GM19238 (cell line): ENCODE data around the gene ADAMTSL1.
"Not testable (repeated sequence)": the region's sequence is repeated elsewhere in the genome, so short reads cannot be mapped to it uniquely, and the experiment has no call there.

ENCODE experiments used
- DNase-seq: peaks from one replicate; pipeline ENCODE4 v3.0.0; 2011; ENCODE audit warnings: low spot score; ENCODE audit not compliant: insufficient read length

The ADAMTSL1 gene

DNA sequence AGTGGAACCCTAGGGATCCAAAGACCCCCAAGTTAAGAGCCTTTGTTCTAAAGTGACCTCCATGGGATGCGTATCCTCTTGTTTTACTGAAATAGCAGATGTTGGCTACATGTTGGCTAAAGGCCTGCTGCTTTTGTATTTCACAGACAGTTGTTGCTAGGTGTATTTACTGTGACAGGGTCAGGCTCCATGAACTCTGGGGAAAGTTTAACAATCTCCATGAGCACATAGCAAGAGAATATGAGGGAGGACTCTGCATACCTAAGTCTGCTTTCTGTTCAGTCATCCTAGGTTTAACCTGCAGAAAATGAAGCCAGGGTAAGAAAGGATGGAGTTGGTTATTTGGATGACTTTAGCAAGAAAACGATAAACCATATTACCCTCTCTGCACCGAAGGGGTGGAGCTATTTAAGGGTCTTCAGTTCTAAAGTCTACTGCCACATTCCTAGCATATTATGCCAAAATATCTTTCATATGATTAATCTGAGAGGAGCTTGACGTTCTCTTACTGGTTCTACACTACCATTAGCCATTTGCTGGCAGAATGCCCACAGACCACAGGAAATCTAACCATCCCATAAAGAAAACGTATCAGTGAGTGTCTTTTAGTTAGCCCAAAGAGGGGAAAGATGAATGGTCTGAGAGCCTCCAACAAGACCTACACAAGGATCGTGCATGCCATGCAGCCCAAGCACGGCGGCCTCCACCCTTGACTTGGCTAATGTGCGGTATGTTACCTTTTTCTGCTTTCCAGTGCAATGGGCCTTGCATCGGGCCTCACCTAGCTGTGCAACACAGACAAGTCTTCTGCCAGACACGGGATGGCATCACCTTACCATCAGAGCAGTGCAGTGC lies 431.3 kb downstream of the ADAMTSL1 start:
- DNase-seq: no peak

DNA sequence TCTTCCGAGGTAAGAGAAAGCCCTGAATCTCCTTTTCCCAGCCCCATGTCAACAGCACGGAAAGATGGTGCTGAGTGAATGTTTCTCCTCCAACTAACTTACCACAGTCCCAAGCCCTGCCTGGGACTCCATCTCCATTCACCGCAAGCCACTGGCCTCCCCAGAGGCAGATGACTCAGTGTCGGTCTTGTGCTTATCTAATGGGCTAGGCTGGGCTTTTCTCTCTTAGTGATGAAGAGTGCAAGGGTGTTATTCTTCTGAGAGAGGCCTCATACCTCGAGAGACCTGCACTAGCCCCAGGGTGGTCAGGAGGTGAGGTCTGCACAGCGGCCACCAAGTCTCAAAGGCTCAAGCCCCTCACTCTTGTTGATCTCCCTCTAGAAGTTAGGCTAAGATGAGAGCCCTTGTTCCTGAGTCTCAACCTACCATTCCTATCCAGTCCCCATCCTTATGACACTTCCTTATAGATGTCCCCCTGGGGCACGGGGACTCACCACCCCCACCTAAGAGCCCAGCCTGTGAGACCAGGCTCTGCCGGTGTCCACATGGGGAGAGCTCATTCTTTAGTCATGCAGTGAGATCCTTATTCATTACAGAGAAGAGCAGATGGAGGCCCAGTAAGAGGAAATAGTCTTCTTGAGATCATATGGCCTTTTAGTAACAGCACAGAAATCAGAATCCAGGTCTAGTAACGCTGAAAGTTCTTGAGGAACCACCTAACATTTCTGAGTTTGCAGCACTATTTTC lies 432.1 kb downstream of the ADAMTSL1 start:
- DNase-seq: no peak

DNA sequence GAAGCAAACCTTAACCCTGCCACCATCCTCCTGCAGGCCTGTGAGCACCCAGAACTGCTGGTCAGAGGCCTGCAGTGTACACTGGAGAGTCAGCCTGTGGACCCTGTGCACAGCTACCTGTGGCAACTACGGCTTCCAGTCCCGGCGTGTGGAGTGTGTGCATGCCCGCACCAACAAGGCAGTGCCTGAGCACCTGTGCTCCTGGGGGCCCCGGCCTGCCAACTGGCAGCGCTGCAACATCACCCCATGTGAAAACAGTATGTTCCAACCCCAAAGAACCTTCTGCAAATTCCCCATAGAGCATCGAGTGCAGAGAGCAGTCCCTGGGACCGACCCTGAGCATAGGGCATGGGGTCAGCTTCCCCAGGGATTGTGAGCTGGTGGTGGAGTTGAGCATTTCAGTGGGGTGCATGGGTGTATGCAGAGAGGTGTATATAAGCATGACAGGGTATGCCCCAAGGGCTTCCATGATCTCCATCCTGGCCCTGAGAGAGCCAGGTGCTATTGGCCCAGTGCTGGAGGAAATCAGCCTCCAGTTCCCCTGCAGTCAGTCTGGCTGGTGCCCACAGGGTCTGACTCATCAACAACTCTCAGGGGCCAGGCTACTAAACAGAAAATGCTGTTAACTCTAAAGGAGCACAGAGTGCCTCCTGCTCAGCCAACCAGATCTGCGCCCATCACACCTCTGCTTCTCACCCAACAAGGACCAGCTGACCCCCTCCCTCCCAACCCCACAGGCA lies 432.9 kb downstream of the ADAMTSL1 start:
- no peak for DNase-seq

DNA sequence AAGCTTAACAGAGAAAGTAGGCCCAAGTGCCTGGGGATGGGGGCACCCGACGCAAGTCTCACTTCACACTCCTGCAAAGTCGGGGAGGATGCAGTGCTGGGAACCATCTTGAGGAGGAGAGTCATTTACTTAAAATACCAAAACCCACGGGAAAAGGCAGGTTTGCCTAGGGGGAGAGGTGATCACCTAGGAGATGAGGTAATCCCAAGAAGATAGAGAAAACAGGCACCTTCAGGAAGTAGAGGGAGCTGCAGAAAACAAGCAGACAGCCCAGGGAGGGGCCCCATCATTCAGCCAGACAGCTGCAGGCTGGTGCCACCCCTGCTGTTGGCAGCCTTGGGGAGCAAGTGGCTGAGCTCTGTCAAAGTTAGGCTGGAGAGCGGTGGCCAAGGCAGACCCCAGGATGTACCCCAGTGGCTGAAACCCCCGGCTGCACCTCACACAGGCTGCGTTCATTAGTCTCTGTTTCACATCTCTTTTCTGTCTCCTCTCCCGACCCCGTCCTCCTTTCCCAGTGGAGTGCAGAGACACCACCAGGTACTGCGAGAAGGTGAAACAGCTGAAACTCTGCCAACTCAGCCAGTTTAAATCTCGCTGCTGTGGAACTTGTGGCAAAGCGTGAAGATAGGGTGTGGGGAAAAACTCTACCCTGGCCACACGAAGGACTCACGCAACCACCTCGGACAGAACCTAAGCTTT lies 434.1 kb downstream of the ADAMTSL1 start:
- DNase-seq: no peak

DNA sequence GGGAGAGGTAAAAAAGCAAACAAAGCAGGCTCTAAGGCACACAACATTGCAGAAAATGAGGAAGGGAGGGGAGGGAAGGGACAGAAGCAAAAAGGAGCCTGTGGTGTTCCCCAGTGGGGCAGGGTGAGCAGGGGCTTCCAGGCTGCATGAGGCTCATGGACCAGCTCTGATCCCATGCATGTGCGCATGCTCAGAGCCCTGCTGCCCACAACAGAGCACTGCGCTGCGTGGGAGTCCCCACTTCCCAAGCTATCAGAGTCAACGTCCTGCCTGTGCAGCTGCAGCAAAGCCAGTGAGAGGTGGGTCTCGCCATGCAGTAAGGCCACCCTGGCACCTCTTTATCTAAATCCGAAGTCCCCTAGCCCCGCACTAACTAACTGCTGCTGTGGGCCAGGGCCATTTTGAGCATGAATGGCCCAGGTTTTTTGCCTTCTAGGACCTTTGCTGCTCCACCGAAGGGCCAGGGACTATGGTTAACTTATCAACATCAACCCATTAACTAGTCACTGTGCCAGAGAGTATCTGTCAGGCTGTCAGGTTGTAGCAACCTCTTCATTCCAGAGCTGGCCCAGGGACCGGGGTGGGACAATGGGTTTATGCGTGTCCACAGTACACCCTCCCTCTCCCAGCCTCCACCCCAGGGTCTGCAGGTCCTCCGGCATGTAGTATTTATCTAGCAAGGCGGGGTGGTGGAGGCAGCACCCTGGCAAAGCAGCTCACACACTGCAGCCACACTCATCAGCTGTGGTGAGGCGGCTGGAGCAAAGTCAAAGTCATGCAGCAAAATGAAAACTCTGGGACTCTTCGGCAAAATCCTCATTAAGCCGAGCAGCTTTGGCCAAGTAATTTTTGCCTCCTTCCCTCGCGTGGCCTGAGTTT lies 435.4 kb downstream of the ADAMTSL1 start:
- no peak for DNase-seq

DNA sequence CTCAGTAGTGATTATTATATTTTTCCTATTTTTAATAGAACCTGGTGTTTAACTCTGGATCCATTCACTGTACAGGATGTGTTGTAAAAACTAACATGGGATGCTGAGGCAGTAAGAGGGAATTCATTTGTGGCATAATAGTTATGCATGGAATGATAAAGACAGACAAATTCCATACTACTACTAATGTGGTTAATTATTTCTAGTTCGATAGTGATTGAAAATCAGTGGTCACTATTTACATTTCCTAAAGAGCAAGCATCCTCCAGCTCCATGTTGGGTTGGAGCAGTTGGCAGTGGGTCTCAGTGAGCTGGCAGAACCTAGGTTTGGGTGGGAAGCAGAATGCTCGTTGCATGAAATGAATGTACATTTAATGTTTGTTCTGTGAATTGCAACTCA lies 436.5 kb downstream of the ADAMTSL1 start:
- no peak for DNase-seq

DNA sequence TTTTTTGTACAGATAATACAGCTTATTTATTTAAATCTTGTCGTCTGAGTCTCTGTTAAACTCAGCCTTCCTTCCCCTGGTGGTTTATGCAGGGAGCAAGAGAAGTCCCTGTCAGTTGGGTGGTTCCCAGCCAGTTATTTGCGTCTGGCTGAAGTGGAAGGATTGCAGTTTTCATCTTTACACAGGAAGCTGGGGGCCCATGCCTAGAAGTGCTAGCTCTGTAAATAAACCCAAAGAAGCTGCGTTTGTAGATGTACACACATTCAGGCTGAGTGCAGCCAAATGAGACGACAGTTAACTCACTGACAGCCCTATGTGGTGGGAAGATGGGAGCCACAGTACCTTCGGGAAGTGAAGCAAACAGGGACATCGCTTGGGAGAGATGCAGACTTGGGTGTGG lies 437.0 kb downstream of the ADAMTSL1 start:
- no peak for DNase-seq

DNA sequence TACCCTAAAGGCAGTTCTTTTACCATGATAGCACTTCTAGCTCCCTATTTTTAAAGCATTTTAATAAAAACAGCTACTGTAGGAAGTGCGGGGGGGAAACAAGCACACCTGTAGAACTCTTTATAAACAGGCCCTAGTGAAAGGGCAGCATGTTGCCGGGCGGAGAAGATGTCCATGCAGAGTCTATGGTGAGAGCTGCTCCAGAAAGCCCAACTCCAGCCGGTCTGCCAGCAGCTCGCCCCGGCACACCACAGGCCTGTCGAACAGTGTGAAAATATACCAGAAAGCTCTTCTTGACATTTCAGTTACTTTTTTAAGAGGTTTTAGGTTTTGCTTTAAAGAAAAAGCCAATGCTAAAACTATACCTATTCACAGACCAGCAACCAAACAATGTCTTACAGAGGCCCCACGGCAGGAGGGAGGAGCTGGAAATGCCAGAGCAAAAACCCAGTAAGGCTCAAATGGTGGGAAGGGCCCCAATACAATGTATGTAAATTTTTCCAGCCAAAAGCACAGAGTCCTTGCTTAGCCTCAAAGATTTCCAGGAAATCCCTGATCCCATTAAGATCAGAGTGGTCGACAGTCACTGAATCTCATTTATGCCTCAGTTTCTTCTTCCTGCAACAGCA lies 437.9 kb downstream of the ADAMTSL1 start:
- no peak for DNase-seq

DNA sequence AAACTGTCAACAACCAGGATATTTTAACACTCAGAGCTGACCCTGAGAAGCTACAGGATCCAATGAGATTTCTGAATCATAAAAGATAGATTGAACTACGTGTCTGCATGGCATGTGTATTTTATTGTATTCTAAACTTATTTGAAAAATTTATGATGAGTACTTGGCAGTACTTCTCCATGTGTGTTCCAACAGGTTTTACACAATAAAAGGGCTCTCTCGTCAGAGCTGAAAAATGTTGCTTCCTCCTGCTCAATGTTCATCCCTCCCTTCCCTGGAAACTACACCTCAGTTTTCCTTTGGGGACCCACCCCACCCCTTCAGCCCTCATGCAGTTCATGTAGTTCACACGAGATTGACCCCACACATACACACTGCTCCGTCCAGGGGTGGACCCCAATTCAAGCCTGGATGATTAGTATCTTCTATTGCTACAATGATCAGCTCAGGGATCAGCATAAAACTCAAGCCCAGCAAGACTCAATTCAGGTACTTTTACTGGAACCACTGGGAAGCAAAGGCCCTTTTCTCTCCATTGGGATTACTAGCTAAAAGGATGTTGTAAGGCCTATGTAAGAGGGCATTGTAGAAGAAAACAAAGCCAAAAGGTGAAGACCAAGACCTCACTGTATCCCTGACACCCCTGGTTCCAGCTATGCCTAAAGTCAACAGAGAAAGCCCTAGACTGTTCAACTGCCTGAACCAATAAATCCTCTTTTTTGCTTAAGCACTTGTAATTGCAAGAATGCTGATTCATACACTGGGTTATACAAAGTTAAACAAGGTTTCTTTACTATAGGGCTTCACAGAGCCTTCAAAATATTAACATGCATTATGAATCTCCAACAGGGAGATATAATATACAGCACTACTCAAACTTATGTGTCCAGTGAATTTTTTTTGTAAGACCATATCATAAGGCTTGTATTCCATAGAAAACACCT lies 446.5 kb downstream of the ADAMTSL1 start:
- DNase-seq: no peak

DNA sequence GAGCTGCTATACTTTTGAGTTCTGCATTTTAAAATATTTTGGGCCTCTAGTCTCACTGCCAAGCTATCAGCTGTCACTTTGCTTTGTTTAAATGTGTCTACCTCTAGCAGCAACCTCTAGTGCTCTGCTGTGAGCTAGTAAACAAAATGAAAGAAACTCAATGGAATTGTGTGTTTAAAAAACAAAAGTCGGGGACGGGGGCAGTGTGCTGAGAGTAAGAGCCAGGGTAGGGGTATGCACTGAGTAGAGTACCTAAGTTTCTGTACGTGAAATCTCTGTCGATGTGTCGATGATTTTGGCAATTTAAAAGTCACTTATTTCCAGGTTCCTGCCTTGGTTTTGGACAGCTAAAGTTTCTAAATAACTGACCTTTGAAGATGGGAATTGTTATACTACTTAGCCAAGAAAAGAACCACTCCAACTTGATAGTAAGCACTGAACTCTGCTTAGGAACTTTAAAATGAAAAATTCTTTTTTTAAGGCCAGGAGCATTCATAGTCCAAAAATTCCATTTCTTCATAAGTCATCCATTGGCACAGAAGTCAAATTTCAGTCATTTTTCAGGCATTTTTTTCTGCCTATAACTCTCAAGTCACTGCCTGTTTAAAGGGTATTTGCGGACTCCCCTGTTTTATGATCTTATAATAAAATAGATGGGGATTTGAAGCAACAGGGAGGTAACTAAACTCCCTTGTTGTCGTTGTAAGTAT lies 447.6 kb downstream of the ADAMTSL1 start:
- no peak for DNase-seq

DNA sequence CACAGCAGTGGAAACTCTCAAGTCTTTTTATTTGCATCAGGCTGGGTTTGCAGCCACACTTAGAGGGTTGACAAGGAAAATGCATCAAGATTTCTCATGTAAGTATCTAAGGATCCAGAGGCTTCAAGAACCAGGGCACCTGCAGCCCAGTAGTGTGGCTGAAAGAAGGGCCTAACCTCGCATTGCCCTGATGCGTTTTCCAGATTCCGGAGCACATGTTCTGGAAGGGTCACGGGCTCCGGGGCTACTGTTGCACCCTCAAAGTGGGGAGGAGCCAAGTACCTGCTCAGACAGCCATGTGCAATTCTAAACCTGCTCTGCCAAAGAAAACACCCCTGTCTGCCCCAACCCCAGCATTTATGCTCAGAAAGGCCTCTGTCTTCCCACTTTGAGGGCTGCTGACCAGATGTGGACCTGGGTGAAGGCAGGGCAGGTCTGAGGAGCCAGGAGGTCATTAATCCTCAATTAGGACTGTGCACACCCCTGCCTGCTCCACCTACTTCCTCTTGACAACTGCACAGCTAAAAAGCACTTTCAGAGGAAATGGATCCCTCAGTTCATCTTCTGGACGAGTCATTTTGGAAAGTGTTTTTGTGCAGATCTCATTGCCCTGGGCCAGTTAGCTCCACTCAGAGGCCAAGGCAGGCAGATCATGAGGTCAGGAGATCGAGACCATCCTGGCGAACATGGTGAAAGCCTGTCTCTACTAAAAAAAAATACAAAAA lies 448.4 kb downstream of the ADAMTSL1 start:
- DNase-seq: no peak

DNA sequence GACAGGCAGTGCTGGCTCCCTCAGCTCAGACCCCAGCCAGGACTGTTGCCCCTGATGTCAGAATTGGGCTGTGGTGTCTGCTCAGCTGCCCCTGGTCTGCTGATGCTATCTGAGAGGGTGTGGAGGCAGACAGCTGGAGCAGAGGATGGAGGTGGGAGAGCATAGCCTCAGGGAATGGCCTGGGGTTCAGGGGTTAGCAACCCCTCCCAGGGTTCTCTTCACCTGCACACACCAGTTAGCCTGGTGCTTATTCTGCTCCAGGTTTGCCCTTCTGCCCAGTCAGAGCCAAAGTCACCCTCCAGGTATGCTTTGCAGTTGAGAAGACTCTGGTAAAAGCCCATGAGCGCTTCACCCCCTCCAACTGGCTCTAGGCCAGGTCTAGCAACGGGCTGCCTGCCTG lies 449.2 kb downstream of the ADAMTSL1 start:
- no peak for DNase-seq

DNA sequence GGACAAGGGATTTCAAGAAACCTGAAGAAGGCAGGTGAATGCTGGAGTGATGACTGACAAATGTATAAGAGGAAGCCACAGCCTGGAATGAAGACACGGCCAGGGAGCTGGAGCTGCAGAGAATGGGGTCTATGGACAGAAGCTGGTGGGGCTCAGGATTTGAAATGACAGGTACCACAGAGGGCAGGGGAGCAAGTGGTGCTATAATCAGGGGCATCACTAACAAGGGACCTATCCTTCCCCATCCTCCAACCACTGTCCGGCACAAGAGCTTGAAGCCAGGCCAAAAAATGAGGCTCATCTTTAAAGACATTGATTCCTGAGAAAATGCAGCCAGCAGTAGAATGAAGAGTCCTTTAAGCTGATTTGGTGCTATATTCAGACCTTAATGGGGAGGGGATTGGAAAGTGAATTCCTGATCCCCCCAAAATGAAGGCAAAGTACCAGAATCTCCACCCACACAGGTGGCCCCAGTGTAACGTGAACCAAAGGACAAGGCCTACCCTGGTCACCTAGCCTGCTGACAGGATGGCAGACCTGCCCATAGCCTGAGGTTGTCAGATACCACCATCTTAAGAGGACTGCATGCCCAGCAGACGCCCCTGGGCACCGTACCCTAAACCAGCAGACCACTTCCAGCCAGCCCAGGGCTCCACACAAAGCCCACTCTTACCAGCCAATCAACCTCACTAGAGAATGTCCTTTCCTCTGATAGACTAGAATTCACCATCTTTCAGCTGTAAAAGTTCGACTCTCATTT lies 449.9 kb downstream of the ADAMTSL1 start:
- no peak for DNase-seq

DNA sequence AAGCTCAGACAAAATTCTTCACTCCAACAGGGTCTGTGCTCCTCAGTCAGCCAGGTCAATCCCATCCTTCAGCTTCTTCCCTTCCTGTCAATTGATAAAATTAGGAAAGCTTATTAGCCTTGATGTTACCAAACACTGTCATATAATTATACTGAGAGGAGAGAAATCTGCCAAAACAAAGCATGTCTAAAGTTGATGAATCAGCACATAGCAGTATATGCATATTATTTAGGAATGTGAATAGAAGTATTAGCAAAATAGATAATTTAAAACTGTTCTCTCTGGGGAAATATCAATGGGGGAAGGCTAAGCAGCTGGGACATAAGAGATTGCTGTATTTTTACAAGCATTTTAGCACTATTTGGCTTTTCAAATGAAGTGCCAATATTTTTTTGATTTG lies 451.9 kb downstream of the ADAMTSL1 start:
- DNase-seq: no peak

DNA sequence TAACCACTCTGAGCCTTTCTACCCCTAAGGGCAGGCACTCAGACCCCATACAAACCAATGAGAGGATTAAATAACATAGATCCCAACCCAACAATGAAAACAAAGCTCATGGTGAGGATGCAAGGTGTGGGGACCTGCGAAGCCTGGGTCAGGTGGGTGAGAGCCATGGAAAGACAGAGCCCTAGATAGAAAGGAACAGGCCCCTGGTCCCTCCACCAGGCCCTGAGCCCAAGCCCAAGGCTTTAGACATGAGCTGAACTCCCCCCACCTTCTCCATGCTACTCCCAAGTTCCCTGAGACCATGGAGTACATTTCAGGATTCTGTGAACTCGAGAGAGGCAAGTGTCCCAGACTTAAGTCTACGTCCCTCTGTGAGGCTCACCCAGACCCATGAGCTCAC lies 452.6 kb downstream of the ADAMTSL1 start:
- DNase-seq: no peak

DNA sequence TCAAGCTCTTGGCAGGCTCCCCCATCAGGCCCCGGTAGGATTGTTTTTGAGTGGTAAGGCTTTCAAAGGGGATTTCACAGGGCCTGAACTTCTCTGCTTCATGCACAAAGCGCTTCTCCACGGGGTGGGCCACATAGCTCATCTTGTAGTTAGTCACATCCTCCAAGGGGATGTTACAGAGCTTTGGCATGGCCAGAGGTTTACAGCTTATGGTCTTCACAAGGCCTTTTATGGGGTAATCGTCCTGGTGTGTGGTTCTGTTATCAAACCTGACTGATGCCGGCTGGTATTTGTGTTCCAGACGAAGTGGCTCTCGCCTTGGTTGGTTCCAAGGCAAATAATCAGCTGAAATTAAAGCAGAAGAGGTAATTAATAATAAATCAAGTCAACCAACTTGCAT lies 454.8 kb downstream of the ADAMTSL1 start:
- no peak for DNase-seq

DNA sequence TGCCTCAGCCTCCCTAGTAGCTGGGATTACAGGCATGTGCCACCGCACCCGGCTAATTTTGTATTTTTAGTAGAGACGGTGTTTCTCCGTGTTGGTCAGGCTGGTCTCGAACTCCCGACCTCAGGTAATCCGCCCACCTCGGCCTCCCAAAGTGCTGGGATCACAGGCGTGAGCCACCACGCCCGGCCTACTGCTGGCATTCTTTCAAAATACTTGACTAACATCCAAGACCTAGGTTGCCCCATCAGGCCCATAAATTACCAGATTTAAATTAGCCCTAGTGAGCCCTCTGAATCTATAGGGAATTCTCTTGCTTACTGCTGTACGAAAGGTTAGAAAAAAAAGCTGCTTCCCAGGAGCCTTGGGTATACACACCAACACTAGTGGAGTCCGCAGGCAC lies 456.7 kb downstream of the ADAMTSL1 start:
- not testable (repeated sequence) for DNase-seq
